ENCODE results near the gene SLC35E1.

- TF ChIP-seq CTCF (IDR thresholded peaks at IDR 0.05; ENCODE audit: insufficient read depth, low read depth, low read length) (no peak), EZH2 (IDR thresholded peaks at IDR 0.05; ENCODE audit: insufficient read depth, low read length) (no peak)
These were observed at the start of gene SLC35E1 for GRCh38 chr19:16572332-16573211.

All from astrocyte (in vitro differentiated cells and primary cell).